A549 (cell line): ENCODE measurements around the gene TOB1. TPM values are rescaled to one million over a fixed set of nuclear protein-coding genes. Genes with fewer than 3 reads are reported as not detected.

Experiments used
- ATAC-seq, 2 experiments: fragments of 200-7000 bp in 1 of 2; fragments of >200 bp in 1 of 2; cut with Nextera tagmentation in 1 of 2; cut with Tn5 transposase in 1 of 2; 3 replicates each; pipeline versions ENCODE4 v1.8.0 to v1.9.1; 2018 to 2020; ENCODE audit warnings: mild to moderate bottlenecking in 1 of 2, moderate library complexity in 1 of 2
- CTCF ChIA-PET: fragments of 300-600 bp; sonication (Branson Sonifier 250); formaldehyde crosslinking; extraction: SDS; loops from one replicate; lab custom pipeline; 2021; ENCODE audit warnings: antibody characterized with exemption, inconsistent platforms; lab: Yijun Ruan, JAX
- POLR2A ChIA-PET: fragments of 350-600 bp; formaldehyde crosslinking; extraction: SDS; loops from one replicate; lab custom pipeline; 2021; ENCODE audit warnings: antibody characterized with exemption, inconsistent platforms; lab: Yijun Ruan, JAX
- DNase-seq, 2 experiments: peaks; one replicate each; pipeline versions ENCODE4 v3.0.0 to v3.0.0-alpha.2; 2011 to 2016; ENCODE audit warnings: low read depth in 1 of 2, low spot score in 1 of 2
- FAIRE-seq: peaks from 2 replicates; lab custom pipeline; 2011; peaks lifted over from hg19 to GRCh38; lab: Jason Lieb, UNC
- H3K27ac ChIP-seq, 2 experiments: fragments of >200 bp; sonication (Bioruptor Twin); formaldehyde crosslinking; 3 replicates each; pipeline ENCODE4 v1.5.1; 2016 to 2017
- H3K4me1 ChIP-seq: fragments of >200 bp; sonication (Bioruptor Twin); formaldehyde crosslinking; 3 replicates; pipeline ENCODE4 v1.6.1; 2016
- H3K4me2 ChIP-seq: fragments of >200 bp; sonication (Bioruptor Twin); formaldehyde crosslinking; 3 replicates; pipeline ENCODE4 v1.6.1; 2016
- H3K4me3 ChIP-seq: fragments of >200 bp; sonication (Bioruptor Twin); formaldehyde crosslinking; 3 replicates; pipeline ENCODE4 v1.5.1; 2016
- H3K9me3 ChIP-seq: fragments of >200 bp; sonication (Bioruptor Twin); formaldehyde crosslinking; 3 replicates; pipeline ENCODE4 v1.6.1; 2016
- BHLHE40 ChIP-seq: IDR thresholded peaks from 2 replicates; pipeline ENCODE4 v1.6.1; 2012; ENCODE audit warnings: low read depth, low read length, inconsistent platforms
- CBX2 ChIP-seq: fragments of 200-600 bp; sonication (generic); IDR thresholded peaks from 2 replicates; pipeline ENCODE4 v1.6.1; 2016; ENCODE audit warnings: low read depth, mild to moderate bottlenecking, borderline replicate concordance
- CBX8 ChIP-seq: fragments of 200-600 bp; sonication (generic); IDR thresholded peaks from 2 replicates; pipeline ENCODE4 v1.6.1; 2016
- CHD4 ChIP-seq: fragments of 200-600 bp; sonication (generic); IDR thresholded peaks from 2 replicates; pipeline ENCODE4 v1.6.1; 2016; ENCODE audit warnings: antibody characterized with exemption, mild to moderate bottlenecking, borderline replicate concordance
- E2F6 ChIP-seq: IDR thresholded peaks from 2 replicates; pipeline ENCODE4 v1.6.1; 2012; ENCODE audit warnings: low read depth, borderline replicate concordance
- ELK1 ChIP-seq: fragments of 150-350 bp; IDR thresholded peaks from 2 replicates; pipeline ENCODE4 v1.6.1; 2014; ENCODE audit warnings: low read depth, mild to moderate bottlenecking, low read length
- HDAC2 ChIP-seq: fragments of 200-600 bp; sonication (generic); IDR thresholded peaks from 2 replicates; pipeline ENCODE4 v1.6.1; 2016
- HEYL ChIP-seq: fragments of 250-450 bp; sonication (Bioruptor Pico); IDR thresholded peaks from 2 replicates; pipeline ENCODE4 v1.8.0; 2021; ENCODE audit warnings: mild to moderate bottlenecking, moderate library complexity
- HOXA7 ChIP-seq: fragments of 250-450 bp; sonication (Bioruptor Pico); IDR thresholded peaks from 2 replicates; pipeline ENCODE4 v1.5.0; 2020; ENCODE audit warnings: mild to moderate bottlenecking, moderate library complexity
- JUN ChIP-seq, 2 experiments: fragments of >200 bp; sonication (Bioruptor Twin); formaldehyde crosslinking; IDR thresholded peaks; 2 replicates in 1 of 2; 3 replicates in 1 of 2; pipeline ENCODE4 v1.6.1; 2016 to 2017
- KDM1A ChIP-seq: fragments of 200-600 bp; sonication (generic); IDR thresholded peaks from 2 replicates; pipeline ENCODE4 v1.6.1; 2016; ENCODE audit warnings: low read depth, mild to moderate bottlenecking
- MAX ChIP-seq: IDR thresholded peaks from 2 replicates; pipeline ENCODE4 v1.6.1; 2012
- NFE2L2 ChIP-seq: fragments of 150-350 bp; conservative IDR thresholded peaks from 2 replicates; pipeline ENCODE4 v1.6.1; 2014; ENCODE audit warnings: low read length
- NPAS2 ChIP-seq: fragments of 250-450 bp; sonication (Bioruptor Pico); IDR thresholded peaks from 2 replicates; pipeline ENCODE4 v1.8.0; 2022; ENCODE audit warnings: mild to moderate bottlenecking, moderate library complexity, borderline replicate concordance
- NR3C1 ChIP-seq: fragments of >200 bp; sonication (Bioruptor Twin); formaldehyde crosslinking; IDR thresholded peaks from 3 replicates; pipeline ENCODE4 v1.6.1; 2017
- PBX3 ChIP-seq: IDR thresholded peaks from 2 replicates; pipeline ENCODE4 v1.6.1; 2012
- POLR2AphosphoS2 ChIP-seq: conservative IDR thresholded peaks from 2 replicates; pipeline ENCODE4 v1.6.1; 2012; ENCODE audit warnings: low read length, improper control_type of control experiment, inconsistent platforms
- REST ChIP-seq: fragments of 200-600 bp; sonication (generic); IDR thresholded peaks from 2 replicates; pipeline ENCODE4 v1.6.1; 2016; ENCODE audit warnings: antibody characterized with exemption, mild to moderate bottlenecking, moderate library complexity
- RFX5 ChIP-seq: fragments of 450-650 bp; IDR thresholded peaks from 2 replicates; pipeline ENCODE4 v1.7.1; 2014; ENCODE audit warnings: antibody characterized with exemption, mild to moderate bottlenecking, moderate library complexity
- SMC3 ChIP-seq: fragments of >200 bp; sonication (Bioruptor Twin); formaldehyde crosslinking; IDR thresholded peaks from 3 replicates; pipeline ENCODE4 v1.6.1; 2018; ENCODE audit warnings: inconsistent platforms
- TP53 ChIP-seq: fragments of 250-450 bp; sonication (Bioruptor Pico); IDR thresholded peaks from 2 replicates; pipeline ENCODE4 v1.5.0; 2021; ENCODE audit warnings: mild to moderate bottlenecking, moderate library complexity
- USF2 ChIP-seq: fragments of 450-650 bp; IDR thresholded peaks from 2 replicates; pipeline ENCODE4 v1.6.1; 2014; ENCODE audit warnings: antibody characterized with exemption
- ZNF302 ChIP-seq: fragments of 250-450 bp; sonication (Bioruptor Pico); IDR thresholded peaks from 2 replicates; pipeline ENCODE4 v1.9.0; 2021; ENCODE audit warnings: inconsistent platforms, mild to moderate bottlenecking, moderate library complexity
- ZSCAN20 ChIP-seq: fragments of 250-450 bp; sonication (Bioruptor Pico); IDR thresholded peaks from 2 replicates; pipeline ENCODE4 v1.8.0; 2022; ENCODE audit warnings: mild to moderate bottlenecking, moderate library complexity
- WGBS: methylation state at CpG from one replicate; pipeline ENCODE4 v1.1.6; 2017; ENCODE audit errors: missing lambda C conversion rate; 5-methylcytosine and 5-hydroxymethylcytosine counted together
- polyA plus RNA-seq, 4 experiments: library from polyadenylated mRNA; depleted of rRNA in 3 of 4; stranded (reverse); fragments of >200 nt; fragmentation: RNase III in 1 of 4; extraction: RNeasy Plus Mini Kit Qiagen cat#74134 plus additional on column Dnase treatment in 1 of 4; gene quantifications; 2 replicates in 3 of 4; 3 replicates in 1 of 4; pipeline ENCODE4 v1.2.3, GENCODE V29; 2011 to 2017

TOB1 gene
- polyA plus RNA-seq, 2 of the 4 experiments (the other 2 are of a cell fraction): 111 to 133 TPM

GRCh38 chr17:50868602-50869001 is 2.4 kb upstream of the TOB1 start:
- WGBS: 35% methylated on average over 1 of the region's 1 CpG
- TF ChIP-seq NFE2L2: no peak
- 0 out of 2 replicates have a peak, but pooled peaks have one; percentile 52 for TF ChIP-seq TP53
- TF ChIP-seq CBX2: no peak
- FAIRE-seq (no peak), DNase-seq (no peak), ATAC-seq (no peak)
- CTCF ChIA-PET: interaction anchor here (1.8 to 2.6 kb wide), 2 partner anchors 36 to 82 kb away, joined by 4 to 12 read pairs; no protein-coding TSS in a partner anchor
- H3K27ac ChIP-seq: peak overlapping the region; percentile 94 to 98
- peaks cover 13% of the 10 kb centered on the region for H3K4me1 ChIP-seq
- POLR2A ChIA-PET: interaction anchor here (1.1 kb wide), 1 partner anchor 37 kb away, joined by 3 read pairs; no protein-coding TSS in a partner anchor
- H3K4me3 ChIP-seq: peak overlapping the region; percentile 92
- H3K9me3 ChIP-seq: no peaks in the 10 kb centered on the region
- H3K4me2 ChIP-seq: peak overlapping the region; percentile 80

GRCh38 chr17:50868140-50868438 is 1.9 kb upstream of the TOB1 start:
- H3K9me3 ChIP-seq: no peaks in the 10 kb centered on the region
- WGBS: 0% methylated on average over 1 of the region's 1 CpG
- no peak for ATAC-seq
- no peak for DNase-seq
- peak overlapping the region; percentile 92 for H3K4me3 ChIP-seq
- H3K4me1 ChIP-seq: peaks cover 17% of the 10 kb centered on the region
- peak overlapping the region; percentile 80 for H3K4me2 ChIP-seq
- peak overlapping the region; percentile 94 to 98 for H3K27ac ChIP-seq
- CTCF ChIA-PET: interaction anchor here (0.8 to 31.4 kb wide), 6 partner anchors 11 to 274 kb away, joined by 3 to 1502 read pairs (median 4); no protein-coding TSS in a partner anchor
- FAIRE-seq: no peak
- TF ChIP-seq HDAC2: no peak
- peak; percentile 58; the same call in 1 of the 2 replicates for TF ChIP-seq ZSCAN20 (CRISPR knock-in tag)
- TF ChIP-seq, all 56 proteins: peak for 1
- POLR2A ChIA-PET: interaction anchor here (1.0 to 9.4 kb wide), 13 partner anchors 9 to 298 kb away, joined by 3 to 648 read pairs (median 58); partner anchors contain the start of genes NME2 and SPAG9

- DNase-seq: peak; percentile 99
- H3K4me1 ChIP-seq: peaks cover 22% of the 10 kb centered on the region
- ChIA-PET POLR2A (interaction anchor here (0.5 to 9.4 kb wide), 25 partner anchors 9 to 690 kb away, joined by 3 to 648 read pairs (median 12); partner anchors contain the start of genes ANKRD40, LUC7L3, NME2 and SPAG9), CTCF (interaction anchor here (0.6 to 31.4 kb wide), 13 partner anchors 11 to 285 kb away, joined by 3 to 1502 read pairs (median 4); no protein-coding TSS in a partner anchor)
- H3K27ac ChIP-seq: peak overlapping the region; percentile 94 to 98
- 1% methylated on average over 33 of the region's 35 CpGs for WGBS
- peak overlapping the region; percentile 80 for H3K4me2 ChIP-seq
- H3K4me3 ChIP-seq: peak overlapping the region; percentile 92
- no peaks in the 10 kb centered on the region for H3K9me3 ChIP-seq
- peak; percentile 89 for FAIRE-seq
- ATAC-seq: peak; percentile 69 to 82
- TF ChIP-seq HOXA7 (CRISPR knock-in tag) (peak; percentile 90; the same call in 1 of the 2 replicates), ELK1 (no peak), JUN (IDR thresholded peaks at IDR 0.05) (peak in 1 of 2 experiments; percentile 82; a peak in 3 of 5 replicates), USF2 (peak; percentile 75), CHD4 (no peak), RFX5 (peak; percentile 96), E2F6 (peak; percentile 46; the same call in 1 of the 2 replicates), POLR2AphosphoS2 (peak; percentile 69; the same call in 1 of the 2 replicates), SMC3 (peak; percentile 49; the same call in 2 of the 3 replicates), BHLHE40 (no peak), KDM1A (no peak), NPAS2 (no peak), HEYL (CRISPR knock-in tag) (no peak), ZNF302 (CRISPR knock-in tag) (no peak), REST (no peak; the same call in 1 of the 2 replicates), PBX3 (peak; percentile 52; the same call in 1 of the 2 replicates), MAX (peak; percentile 56), HDAC2 (no peak), NFE2L2 (peak; percentile 18; the same call in 1 of the 2 replicates), CBX8 (no peak), NR3C1 (no peak)
Measured at GRCh38 chr17:50867363-50868139, 1.4 kb upstream of the TOB1 start.
